Activated naive CD4-positive, alpha-beta T cell treated with anti-CD3 and anti-CD28 coated beads, Interleukin-2, amount 50 U/mL, for 16 hours (primary cell): ENCODE results near the gene INSR.
"Not testable (repeated sequence)": the region's sequence is repeated elsewhere in the genome, so short reads cannot be mapped to it uniquely, and the experiment has no call there.

Experiments used
- DNase-seq: peaks from one replicate; pipeline ENCODE4 v3.0.0-alpha.2; 2020

Gene INSR

GRCh38 chr19:7257148-7258040, 36.8 kb downstream of the INSR start:
- DNase-seq: no peak

GRCh38 chr19:7255631-7256030, 38.6 kb downstream of the INSR start:
- DNase-seq: no peak

- no peak for DNase-seq
Observed at GRCh38 chr19:7255119-7255518, 39.1 kb downstream of the INSR start.

GRCh38 chr19:7254590-7254989, 39.6 kb downstream of the INSR start:
- no peak for DNase-seq

- DNase-seq: no peak
Observed at GRCh38 chr19:7252364-7252763, 41.9 kb downstream of the INSR start.

- DNase-seq: no peak
Observed at GRCh38 chr19:7251494-7251893, 42.7 kb downstream of the INSR start.

- no peak for DNase-seq
Observed at GRCh38 chr19:7250951-7251350, 43.3 kb downstream of the INSR start.

GRCh38 chr19:7250057-7250596, 44.1 kb downstream of the INSR start:
- no peak for DNase-seq

GRCh38 chr19:7247155-7247554, 47.1 kb downstream of the INSR start:
- DNase-seq: no peak

GRCh38 chr19:7246601-7247000, 47.6 kb downstream of the INSR start:
- DNase-seq: no peak

- DNase-seq: no peak
Observed at GRCh38 chr19:7242601-7243258, 51.5 kb downstream of the INSR start.

- DNase-seq: no peak
Observed at GRCh38 chr19:7238051-7238450, 56.2 kb downstream of the INSR start.

- no peak for DNase-seq
Observed at GRCh38 chr19:7236153-7236552, 58.1 kb downstream of the INSR start.

- no peak for DNase-seq
Observed at GRCh38 chr19:7230826-7231225, 63.4 kb downstream of the INSR start.

GRCh38 chr19:7229735-7230134, 64.5 kb downstream of the INSR start:
- no peak for DNase-seq

- no peak for DNase-seq
Observed at GRCh38 chr19:7228935-7229541, 65.2 kb downstream of the INSR start.

- no peak for DNase-seq
Observed at GRCh38 chr19:7227735-7228134, 66.5 kb downstream of the INSR start.

- not testable (repeated sequence) for DNase-seq
Observed at GRCh38 chr19:7227149-7227548, 67.1 kb downstream of the INSR start.

- no peak for DNase-seq
Observed at GRCh38 chr19:7226739-7227138, 67.5 kb downstream of the INSR start.

GRCh38 chr19:7225741-7226140, 68.5 kb downstream of the INSR start:
- DNase-seq: no peak

- no peak for DNase-seq
Observed at GRCh38 chr19:7224995-7225394, 69.2 kb downstream of the INSR start.

GRCh38 chr19:7224209-7224686, 70.0 kb downstream of the INSR start:
- DNase-seq: no peak

GRCh38 chr19:7223429-7223828, 70.8 kb downstream of the INSR start:
- no peak for DNase-seq

- DNase-seq: no peak
Observed at GRCh38 chr19:7219056-7219455, 75.2 kb downstream of the INSR start.
